ENCODE results near the gene RAPGEF1. TPM values are rescaled to one million over a fixed set of nuclear protein-coding genes. Genes with fewer than 3 reads are reported as not detected.
"Not testable (repeated sequence)": the region's sequence is repeated elsewhere in the genome, so short reads cannot be mapped to it uniquely, and the experiment has no call there.

RAPGEF1 gene
- total RNA-seq, 1 donor from 2014 or later: 156 TPM

DNA sequence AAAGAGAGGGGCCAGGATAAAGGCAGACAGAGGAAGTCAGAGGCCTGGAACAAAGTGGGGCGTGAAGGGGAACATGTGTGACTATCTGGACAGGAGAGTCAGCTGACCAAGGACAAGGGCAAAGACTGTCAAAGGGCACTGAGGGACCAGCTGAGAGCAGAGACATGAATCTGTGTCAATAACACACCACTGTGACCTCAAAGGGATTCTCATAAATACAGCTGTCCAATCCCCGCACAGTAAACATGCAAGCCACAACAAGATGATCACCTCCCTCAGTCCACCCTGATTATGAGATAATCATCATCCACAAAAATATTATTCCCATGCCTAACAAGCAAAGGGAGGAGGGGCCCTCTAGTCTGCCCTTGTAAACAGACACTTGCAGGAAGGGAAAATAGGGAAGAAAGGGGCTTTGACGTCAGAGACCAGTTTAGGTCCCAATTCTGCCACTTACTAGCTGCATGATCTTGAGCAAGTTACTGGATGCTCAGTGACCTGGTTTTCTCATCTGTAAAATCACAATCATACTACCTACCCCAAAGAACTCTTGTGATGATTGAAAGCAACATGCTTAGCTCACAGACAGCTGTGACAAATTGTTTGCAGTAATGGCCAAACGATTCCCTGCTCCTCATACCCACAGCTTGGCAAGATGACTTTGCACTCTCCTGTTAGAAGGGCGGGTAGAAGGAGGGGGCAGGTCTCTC lies 41.8 kb downstream of the RAPGEF1 start:
- ATAC-seq: peak; percentile 52
- intact Hi-C loops (cut with micrococcal nuclease): no loop called here
- DNase-seq: no peak

DNA sequence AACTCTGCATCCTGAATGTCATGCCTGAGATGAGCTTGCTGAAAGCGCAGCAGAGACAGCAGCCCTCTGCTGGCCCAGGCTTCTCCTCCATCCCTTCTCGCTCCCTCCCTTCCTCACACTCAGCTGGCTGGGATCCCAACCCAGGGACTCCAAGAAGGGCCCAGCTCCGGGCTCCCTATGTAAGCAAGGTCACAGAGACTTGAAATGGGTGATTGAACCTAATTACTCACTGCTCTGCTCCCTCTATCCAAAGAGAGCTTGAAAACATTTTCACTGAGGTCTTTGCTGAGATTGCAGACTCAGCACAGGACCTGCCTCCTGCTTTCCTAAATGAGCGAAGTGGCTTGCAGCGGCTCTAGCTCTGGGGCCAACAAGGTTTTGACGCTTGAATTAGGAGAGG lies 42.8 kb downstream of the RAPGEF1 start:
- intact Hi-C loops (cut with micrococcal nuclease): no loop called here
- DNase-seq (peak; percentile 70), ATAC-seq (peak; percentile 67)

DNA sequence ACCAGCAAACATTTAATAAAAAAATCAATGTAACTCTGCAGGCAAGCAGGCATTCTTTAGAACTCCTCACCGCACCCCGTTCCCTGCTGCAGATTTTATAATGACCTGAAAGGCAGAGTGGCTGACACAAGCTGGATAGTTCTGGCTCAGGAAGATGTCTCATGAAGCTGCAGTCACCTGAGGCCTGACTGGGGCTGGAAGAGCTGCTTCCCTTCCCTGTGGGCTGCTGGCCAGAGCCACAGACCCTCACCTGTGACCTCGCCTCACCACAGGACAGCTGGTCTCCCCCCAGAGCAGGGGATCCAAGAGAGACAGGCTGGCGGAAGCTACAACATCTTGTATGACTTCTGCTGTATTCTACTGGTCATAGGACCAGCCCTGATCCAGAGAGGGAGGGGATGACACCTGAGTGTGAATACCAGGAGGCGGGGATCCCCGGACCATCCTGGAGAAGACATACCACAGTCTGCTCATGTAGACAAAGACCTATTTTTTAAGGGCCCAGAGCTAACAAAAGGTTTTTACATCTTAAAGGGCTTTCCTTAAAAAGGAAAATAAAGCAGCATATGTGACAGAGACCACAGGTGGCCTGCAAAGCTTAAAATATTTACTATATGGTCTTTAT lies 43.9 kb downstream of the RAPGEF1 start:
- intact Hi-C loops (cut with micrococcal nuclease): no loop called here
- ATAC-seq: no peak
- DNase-seq: no peak

DNA sequence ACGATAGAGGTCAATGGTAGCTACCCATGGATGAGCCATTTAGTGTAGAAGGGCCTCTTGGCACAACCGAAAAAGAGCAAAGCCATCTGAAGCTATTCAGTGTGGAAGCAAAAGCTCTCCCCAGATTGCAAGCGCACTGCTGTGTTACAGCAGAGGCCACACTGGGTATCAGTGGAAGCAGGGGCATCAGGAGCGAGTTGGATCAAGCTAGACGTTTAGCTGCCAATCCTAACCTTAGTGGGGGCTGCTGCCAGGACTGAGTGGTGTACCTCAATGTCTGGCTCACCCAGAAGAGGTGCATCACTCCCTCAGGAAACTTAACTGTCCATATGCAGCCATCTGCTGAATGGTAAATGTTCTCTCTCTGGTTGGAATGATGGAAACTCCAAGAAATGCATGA lies 44.5 kb downstream of the RAPGEF1 start:
- DNase-seq: no peak
- intact Hi-C loops (cut with micrococcal nuclease): no loop called here
- no peak for ATAC-seq

DNA sequence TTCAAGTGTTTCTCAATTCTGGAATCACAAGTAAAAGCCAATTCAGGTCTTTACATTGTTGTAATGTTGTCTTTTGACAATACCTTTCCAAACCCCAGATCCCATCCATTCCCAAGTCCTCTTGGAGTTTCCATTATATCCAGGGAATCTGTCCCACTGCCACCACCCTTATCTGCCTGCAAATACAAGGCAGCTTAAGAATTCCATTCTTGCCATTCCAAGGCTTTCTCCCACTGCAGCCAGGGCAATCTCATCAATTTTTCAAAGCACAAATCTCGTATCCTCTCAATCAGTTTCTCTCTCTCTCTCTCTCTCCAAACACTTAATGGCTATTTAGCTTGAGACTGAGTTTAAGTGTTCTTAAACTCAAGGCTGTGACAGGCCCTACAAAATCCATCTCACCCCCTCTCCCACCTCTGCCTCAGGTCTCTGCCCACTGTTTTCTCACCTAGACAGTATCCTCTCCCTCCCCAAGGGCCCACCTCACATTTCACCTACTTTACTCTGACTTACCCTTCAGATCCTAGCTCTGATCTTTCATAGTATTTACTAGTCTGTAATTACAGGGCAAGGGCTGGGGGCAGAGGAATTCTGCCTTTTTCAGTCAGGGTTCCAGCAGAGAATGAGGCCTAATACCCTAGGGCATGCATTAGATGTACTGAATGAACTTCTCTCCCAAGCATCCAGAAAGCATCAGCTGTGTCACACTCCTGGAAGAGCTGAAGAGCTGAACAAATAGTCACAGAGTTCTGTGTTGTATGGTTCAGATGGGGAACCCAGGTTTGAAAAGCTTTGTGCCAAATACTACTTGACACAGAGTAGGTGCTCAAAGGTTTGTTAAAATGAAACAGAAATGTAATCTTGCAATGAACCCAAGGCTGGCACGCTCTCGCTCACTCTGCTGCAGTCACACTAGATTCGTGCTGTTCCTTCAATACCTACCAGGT lies 46.0 kb downstream of the RAPGEF1 start:
- ATAC-seq (no peak), DNase-seq (no peak)
- intact Hi-C loops (cut with micrococcal nuclease): no loop called here

DNA sequence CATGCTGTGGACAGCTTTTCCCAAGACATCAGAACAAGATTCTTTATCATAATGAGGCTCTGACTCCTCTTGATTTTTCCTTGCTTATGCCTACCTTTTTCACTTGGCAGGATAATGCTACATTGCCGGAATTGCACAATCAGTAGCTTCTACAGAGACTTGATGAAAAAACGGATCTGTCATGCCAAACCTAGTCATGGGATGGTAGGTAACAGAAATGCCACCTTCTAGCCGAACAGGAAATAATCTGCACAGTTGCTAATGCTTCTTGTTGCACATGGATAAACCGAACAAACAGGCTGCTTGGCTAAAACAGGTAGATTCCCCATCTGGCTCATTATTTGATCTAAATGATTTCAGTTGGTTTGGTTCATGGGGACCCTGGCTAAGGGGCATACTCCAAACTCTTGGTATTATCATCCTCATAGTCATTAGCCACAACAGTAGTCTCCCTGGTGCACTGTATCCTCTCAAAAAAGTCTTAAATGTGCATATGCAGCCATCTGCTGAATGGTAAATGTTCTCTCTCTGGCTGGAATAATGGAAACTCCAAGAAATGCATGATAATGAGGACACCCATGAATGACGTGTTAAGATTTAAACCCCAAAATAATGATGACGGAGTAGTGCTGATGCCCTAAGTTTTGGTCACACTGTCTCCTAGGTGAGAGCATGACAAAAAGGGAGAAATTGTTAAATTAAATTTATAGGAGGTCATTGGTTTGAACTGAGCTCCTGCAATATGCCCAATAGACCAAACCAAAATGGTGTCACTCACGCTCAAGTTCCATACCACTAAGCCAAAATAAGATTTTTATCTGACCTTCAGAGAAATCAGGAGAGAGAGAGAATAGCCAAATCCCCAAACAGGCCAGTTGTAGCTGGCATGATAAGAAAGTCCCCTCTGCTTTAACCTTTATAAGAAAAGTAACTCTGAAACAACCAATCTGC lies 47.0 kb downstream of the RAPGEF1 start:
- ATAC-seq: no peak
- intact Hi-C loops (cut with micrococcal nuclease): no loop called here

DNA sequence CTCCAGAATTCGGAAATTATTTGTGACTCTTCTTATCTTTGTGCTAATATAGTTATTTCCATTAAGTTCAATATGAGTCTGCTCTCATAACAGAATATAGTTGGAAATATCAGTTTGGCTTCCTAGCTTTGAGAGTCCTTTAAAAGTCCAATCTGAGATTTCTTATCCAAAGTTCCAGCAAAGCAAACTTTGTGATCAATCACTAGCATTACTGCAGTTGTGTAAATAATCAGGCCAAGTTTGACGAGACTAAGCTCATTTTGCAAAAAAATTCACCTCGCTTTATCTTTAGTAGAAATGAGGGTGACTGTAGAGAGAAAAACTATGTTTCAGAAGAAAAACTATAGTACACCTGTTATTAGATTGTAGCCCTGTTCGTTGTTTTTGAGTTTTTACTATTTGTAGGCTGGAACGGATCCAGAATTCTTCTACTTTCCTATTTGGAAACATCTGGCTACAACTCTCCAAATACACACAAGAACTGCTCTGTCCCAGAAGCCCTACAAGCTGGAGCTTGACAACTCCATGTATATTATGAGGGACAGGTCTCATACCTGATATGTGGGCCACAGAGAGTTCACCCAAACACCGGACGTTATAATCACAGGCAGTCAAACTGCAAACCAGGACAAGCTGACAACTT lies 47.8 kb downstream of the RAPGEF1 start:
- no peak for ATAC-seq
- DNase-seq: no peak
- intact Hi-C loops (cut with micrococcal nuclease): no loop called here

More for the DNA sequence above, 47.0 kb downstream of the RAPGEF1 start:
- DNase-seq: no peak

DNA sequence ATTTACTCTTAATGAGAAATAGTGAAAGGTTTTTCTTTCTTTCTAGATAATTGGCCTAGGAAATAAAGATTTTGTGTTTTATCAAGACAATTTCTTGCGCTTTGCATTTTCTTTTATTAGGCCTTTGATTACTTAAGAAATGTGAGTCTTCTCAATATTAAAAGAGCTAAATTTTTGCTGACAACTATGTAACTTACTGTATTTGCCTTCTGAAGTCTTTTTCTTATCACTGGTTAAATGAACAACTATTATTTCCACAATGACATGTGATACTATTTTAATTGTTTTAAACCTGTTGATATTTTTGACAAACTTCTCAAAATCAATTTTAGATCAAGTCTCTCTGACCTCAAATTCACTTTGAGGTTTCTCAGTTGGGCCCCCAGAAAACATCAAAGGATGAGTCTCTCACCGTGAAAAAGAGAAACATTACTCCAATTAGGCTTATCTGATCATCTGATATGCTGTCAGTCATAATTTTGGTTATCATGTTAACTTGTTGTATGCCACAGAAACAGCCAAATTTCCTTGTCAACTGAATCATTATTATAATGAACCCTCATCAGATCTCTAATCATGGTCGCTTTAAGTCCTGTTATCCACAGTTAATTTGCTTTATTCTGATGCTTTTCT lies 48.8 kb downstream of the RAPGEF1 start:
- ATAC-seq (no peak), DNase-seq (no peak)
- intact Hi-C loops (cut with micrococcal nuclease): no loop called here

DNA sequence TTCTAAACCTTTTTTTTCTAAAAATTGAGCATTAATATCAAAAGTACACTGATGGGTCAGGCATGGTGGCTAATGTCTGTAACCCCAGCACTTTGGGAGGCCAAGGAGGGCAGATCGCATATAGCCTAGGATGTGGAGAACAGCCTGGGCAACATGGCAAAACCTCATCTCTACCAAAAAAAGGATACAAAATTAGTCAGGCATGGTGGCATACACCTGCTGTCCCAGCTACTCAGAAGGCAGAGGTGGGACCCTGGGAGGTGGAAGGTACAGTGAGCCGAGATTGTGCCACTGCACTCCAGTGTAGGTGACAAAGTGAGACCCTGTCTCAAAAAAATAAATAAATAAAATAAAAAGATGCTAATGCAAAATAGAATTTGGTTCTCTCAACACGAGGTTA lies 49.4 kb downstream of the RAPGEF1 start:
- intact Hi-C loops (cut with micrococcal nuclease): no loop called here
- ATAC-seq (no peak), DNase-seq (no peak)

DNA sequence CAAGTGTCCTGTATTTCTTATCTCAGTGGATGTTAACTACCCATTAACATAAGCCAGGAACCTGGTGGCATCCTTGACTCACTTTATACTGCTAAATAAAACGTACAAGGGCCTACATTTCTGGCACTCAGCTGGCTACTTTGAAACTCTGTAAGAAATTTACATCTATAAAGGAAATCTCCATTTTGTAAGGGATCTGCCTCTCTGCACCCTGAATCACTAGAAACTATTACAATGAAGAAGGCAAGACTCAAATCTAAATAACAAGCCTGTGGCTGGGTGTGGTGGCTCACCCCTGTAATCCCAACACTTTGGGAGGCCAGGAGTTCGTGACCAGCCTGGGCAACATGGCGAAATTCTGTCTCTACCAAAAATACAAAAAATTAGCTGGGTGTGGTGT lies 51.5 kb downstream of the RAPGEF1 start:
- intact Hi-C loops (cut with micrococcal nuclease): no loop called here
- no peak for ATAC-seq
- no peak for DNase-seq

DNA sequence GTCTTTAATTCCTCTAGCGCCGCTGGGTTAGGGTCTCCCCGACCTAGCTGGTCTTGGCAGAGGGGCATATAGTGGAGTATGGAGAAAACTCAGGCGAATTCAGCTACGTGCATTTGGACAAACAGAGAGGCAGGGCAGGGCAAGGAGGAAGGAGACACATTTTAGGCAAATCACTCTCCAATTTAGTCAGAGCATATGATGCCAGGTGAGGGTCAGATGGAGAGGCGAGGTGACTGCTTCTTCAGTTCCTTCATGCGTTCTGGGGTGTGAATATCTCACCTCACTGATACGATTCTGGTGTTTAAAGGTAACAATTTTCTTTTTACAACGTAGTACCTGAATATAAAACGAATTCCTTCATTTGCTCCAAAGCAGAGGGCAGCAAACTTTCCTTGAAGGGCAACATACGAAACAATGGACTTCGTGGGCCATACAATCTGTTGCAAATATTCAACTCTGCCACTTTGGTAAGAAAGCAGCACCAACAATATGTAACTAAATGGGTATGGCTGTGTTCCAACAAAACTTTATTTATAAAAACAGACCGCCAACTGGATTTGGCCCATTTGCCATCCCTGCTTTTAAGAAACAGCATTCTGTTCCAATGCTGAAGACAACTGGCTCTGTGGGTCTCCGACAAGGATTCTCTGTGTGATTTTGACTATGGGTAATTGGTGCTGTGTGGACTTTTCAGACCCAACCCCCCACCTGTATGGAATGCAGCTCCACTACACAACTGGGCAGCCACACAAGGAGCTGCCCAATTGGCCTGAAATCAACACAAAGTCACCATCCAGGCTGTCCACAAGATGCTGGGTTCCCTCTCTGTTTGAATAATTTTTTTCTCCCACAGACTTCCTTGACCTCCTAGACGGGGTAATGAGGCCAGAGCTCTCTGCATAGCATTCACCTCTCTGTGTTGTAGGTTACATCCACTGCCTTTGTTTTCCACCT lies 53.8 kb downstream of the RAPGEF1 start:
- DNase-seq (no peak), ATAC-seq (no peak)
- intact Hi-C loops (cut with micrococcal nuclease): no loop called here

DNA sequence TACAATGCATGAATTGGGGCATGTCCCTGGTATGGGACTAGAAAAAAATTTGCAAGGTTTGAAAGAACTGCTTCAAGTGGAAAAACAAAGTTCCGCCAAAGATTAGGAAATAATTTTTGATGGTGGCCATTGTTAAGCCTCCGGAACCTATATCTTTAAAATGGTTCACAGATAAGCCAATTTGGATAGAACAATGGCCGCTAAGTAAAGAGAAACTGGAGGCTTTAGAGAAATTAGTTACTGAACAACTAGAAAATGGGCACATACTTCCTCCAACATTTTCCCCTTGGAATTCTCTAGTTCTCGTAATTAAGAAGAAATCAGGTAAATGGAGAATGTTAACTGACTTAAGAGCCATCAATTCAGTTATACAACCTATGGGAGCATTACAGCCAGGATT lies 56.8 kb downstream of the RAPGEF1 start:
- intact Hi-C loops (cut with micrococcal nuclease); ATAC-seq; DNase-seq: not testable (repeated sequence)

DNA sequence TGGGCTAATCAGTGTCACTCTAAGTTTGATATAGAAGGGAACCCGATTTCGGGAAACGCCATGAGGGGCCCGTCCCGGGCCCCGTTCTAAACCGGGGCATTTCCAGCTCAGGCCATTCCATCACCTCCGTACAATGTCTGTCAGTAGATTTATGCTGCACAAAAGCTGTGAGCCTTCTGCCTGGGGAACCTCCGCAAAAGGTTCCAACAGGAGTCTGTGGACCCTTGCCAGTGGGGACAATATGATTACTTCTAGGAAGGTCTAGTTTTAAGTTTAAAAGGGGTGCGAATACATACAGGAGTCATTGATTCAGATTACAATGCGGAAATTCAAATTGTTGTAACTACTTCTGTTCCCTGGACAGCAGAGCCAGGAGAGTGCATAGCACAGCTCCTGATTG lies 57.6 kb downstream of the RAPGEF1 start:
- no peak for ATAC-seq
- intact Hi-C loops (cut with micrococcal nuclease): no loop called here
- DNase-seq: no peak

DNA sequence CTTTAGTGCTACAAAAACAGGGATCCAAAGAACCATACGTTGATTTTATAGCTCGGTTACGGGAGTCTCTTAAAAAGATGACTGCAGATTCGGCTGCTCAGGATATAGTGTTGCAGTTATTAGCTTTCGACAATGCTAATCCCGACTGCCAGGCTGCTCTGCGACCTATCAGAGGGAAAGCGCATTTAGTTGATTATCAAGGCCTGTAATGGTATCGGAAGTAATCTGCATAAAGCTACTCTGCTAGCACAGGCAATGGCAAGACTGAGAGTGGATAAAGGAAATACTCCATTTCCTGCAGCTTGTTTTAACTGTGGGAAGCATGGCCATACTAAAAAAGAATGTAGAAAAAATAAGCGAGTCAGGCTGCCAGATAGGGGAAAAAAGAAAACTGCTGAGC lies 58.0 kb downstream of the RAPGEF1 start:
- ATAC-seq; intact Hi-C loops (cut with micrococcal nuclease); DNase-seq: not testable (repeated sequence)

DNA sequence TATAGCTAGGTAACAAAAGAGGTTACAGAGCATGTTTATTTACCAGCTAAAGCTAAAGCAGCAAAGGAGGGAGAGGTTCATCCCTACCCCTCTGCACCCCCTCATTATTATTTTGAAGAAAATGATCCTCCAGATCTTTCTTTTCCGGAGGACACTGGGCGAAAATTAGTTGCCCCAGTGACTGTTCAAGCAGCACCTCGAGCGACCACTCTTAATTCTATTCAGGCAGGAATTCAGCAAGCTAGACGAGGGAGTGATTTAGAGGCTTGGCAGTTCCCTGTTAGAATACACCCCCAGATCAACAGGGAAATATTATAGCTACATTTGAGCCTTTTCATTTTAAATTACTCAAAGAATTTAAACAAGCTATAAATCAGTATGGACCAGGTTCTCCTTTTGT lies 58.8 kb downstream of the RAPGEF1 start:
- intact Hi-C loops (cut with micrococcal nuclease); ATAC-seq; DNase-seq: not testable (repeated sequence)

DNA sequence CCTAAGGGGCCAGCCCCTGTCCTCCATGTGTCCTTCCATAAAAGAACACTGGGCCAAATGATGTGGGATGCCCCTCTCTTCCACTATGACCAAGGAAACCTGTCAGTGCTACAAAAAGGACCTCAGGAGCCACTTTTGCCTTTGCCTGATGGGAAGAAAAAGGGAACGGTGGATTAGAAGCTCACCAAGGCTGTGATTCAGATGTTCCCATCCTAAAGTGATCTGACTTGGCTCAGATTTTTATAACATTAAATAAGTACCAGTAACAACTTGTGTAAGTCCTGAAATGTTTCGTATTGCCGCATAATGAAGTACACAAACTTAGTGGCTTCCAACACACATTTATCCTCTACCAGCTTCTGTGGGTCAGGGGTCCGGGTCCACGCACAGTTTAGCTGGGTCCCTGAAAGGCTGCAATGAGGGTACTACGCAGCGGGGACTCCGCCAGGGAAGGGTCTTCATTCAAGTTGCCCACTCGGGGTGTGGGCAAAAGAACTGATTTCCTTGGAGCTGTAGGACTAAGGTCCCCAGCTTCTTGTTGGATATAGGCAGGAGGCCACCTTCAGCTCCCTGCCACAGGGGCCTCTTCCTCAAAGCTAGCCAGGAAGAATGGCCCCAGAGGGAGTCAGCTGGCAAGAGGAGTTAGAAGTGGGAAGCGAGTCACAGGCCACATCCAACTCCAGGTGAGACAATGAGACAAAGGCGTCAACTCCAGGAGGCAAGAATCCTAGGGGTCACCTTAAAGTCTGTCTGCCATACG lies 60.4 kb downstream of the RAPGEF1 start:
- no peak for DNase-seq
- intact Hi-C loops (cut with micrococcal nuclease): loop anchor here (10.0 kb wide), 1 partner anchor 55 kb away; no protein-coding TSS in a partner anchor
- ATAC-seq: no peak

Data from left ventricle myocardium superior (tissue), 1 donor.